Activated CD8-positive, alpha-beta T cell treated with anti-CD3 and anti-CD28 coated beads for 36 hours (primary cell): ENCODE results near the gene FBH1. TPM values are rescaled to one million over a fixed set of nuclear protein-coding genes. Genes with fewer than 3 reads are reported as not detected.
A peak's percentile ranks its signal among the peaks of the same experiment; 100 is the strongest.

Experiments
- ATAC-seq: fragments of 200-7000 bp; cut with Tn5 transposase; one replicate; pipeline ENCODE4 v1.10.0; 2021; ENCODE audit warnings: mild to moderate bottlenecking, moderate library complexity
- CTCF ChIA-PET: fragments of 350-600 bp; sonication (Branson Sonifier 250); formaldehyde crosslinking; loops from one replicate; lab custom pipeline; 2021; ENCODE audit warnings: antibody characterized with exemption; lab: Charles Lee
- POLR2A ChIA-PET: fragments of 350-600 bp; sonication (Branson Sonifier 250); formaldehyde crosslinking; loops from one replicate; lab custom pipeline; 2021; ENCODE audit warnings: antibody characterized with exemption; lab: Charles Lee
- DNase-seq: peaks from one replicate; pipeline ENCODE4 v3.0.0-alpha.2; 2020
- H3K27ac Mint-ChIP-seq: one replicate; pipeline ENCODE4 v1.8.0; 2021; ENCODE audit warnings: mild to moderate bottlenecking, mixed read lengths
- H3K27me3 Mint-ChIP-seq: one replicate; pipeline ENCODE4 v1.8.0; 2021; ENCODE audit warnings: mixed read lengths
- H3K36me3 Mint-ChIP-seq: one replicate; pipeline ENCODE4 v1.8.0; 2021; ENCODE audit warnings: low read depth, mixed read lengths
- H3K4me1 Mint-ChIP-seq: one replicate; pipeline ENCODE4 v1.8.0; 2021; ENCODE audit warnings: low read depth, mixed read lengths
- H3K4me3 Mint-ChIP-seq: one replicate; pipeline ENCODE4 v1.8.0; 2021; ENCODE audit warnings: mild to moderate bottlenecking, moderate library complexity, mixed read lengths
- H3K9me3 Mint-ChIP-seq: one replicate; pipeline ENCODE4 v1.8.0; 2021; ENCODE audit warnings: mixed read lengths
- CTCF ChIP-seq: fragments of 200-600 bp; IDR thresholded peaks from one replicate; pipeline ENCODE4 v1.8.0; 2022; ENCODE audit warnings: antibody characterized with exemption, mild to moderate bottlenecking
- intact Hi-C: fragments of 100-400 bp; cut with micrococcal nuclease; formaldehyde crosslinking; loops from one replicate; pipeline ENCODE4 v1.10.0; 2022
- total RNA-seq, 2 experiments: library from RNA; stranded (reverse); gene quantifications; one replicate each; pipeline ENCODE4 v1.2.3, GENCODE V29; 2021

Gene FBH1
- total RNA-seq: 10 to 100 TPM; 47.2 to 51.3 TPM

GRCh38 chr10:5889624-5890451 lies at the start of gene FBH1, which contains the start of gene ANKRD16:
FBH1 (plus strand) TSS chr10:5890243; CDS start chr10:5890346, 103 bp downstream.
ANKRD16 (minus strand) TSS chr10:5889893; CDS start chr10:5889354, 539 bp downstream.
- peak; percentile 91 for ATAC-seq
- ChIA-PET CTCF (interaction anchor here (0.9 to 1.3 kb wide), 9 partner anchors 16 to 178 kb away, joined by 3 to 5 read pairs (median 3); partner anchors contain the start of gene IL15RA), POLR2A (interaction anchor here (0.9 to 3.9 kb wide), 5 partner anchors 34 to 246 kb away, joined by 3 to 18 read pairs (median 3); partner anchors contain the start of gene GDI2)
- peaks cover 38% of the 10 kb centered on the region for H3K36me3 Mint-ChIP-seq
- no peak for TF ChIP-seq CTCF
- peak; percentile 97 for DNase-seq
- no peaks in the 10 kb centered on the region for H3K9me3 Mint-ChIP-seq
- peak within 1 kb of the TSS; percentile 76 for H3K27ac Mint-ChIP-seq
- H3K4me1 Mint-ChIP-seq: peaks cover 48% of the 10 kb centered on the region
- intact Hi-C loops: loop anchor here (5.0 kb wide), 1 partner anchor 78 kb away; the partner anchor contains the start of gene GDI2
- peak within 1 kb of the TSS; percentile 92 for H3K4me3 Mint-ChIP-seq
- no peaks in the 10 kb centered on the region for H3K27me3 Mint-ChIP-seq

- DNase-seq (no peak), ATAC-seq (no peak)
- no peak for TF ChIP-seq CTCF
- CTCF ChIA-PET: interaction anchor here (0.8 kb wide), 1 partner anchor 10 kb away, joined by 3 read pairs; no protein-coding TSS in a partner anchor
- intact Hi-C loops: no loop called here
- H3K27ac Mint-ChIP-seq: no peak overlapping the region
- H3K4me1 Mint-ChIP-seq: peaks cover 19% of the 10 kb centered on the region
- H3K36me3 Mint-ChIP-seq: no peaks in the 10 kb centered on the region
- H3K27me3 Mint-ChIP-seq: peaks cover 4% of the 10 kb centered on the region
- no peaks in the 10 kb centered on the region for H3K9me3 Mint-ChIP-seq
- H3K4me3 Mint-ChIP-seq: no peak overlapping the region
- POLR2A ChIA-PET: no interaction called here
Measured at GRCh38 chr10:5840314-5841307, 49.4 kb upstream of the FBH1 start.

- Mint-ChIP-seq H3K27ac (no peak overlapping the region), H3K4me3 (no peak overlapping the region), H3K4me1 (peaks cover 28% of the 10 kb centered on the region), H3K9me3 (no peaks in the 10 kb centered on the region), H3K27me3 (peaks cover 4% of the 10 kb centered on the region), H3K36me3 (no peaks in the 10 kb centered on the region)
- DNase-seq (no peak), ATAC-seq (no peak)
- ChIA-PET POLR2A (interaction anchor here (0.6 to 1.1 kb wide), 2 partner anchors 12 to 543 kb away, joined by 3 read pairs; no protein-coding TSS in a partner anchor), CTCF (no interaction called here)
- intact Hi-C loops: no loop called here
- TF ChIP-seq CTCF: no peak
Measured at GRCh38 chr10:5841965-5842364, 48.1 kb upstream of the FBH1 start.

- Mint-ChIP-seq H3K9me3 (no peaks in the 10 kb centered on the region), H3K27ac (peak overlapping the region; percentile 73), H3K27me3 (peaks cover 2% of the 10 kb centered on the region), H3K4me3 (no peak overlapping the region), H3K4me1 (peaks cover 28% of the 10 kb centered on the region), H3K36me3 (no peaks in the 10 kb centered on the region)
- intact Hi-C loops: no loop called here
- ChIA-PET CTCF (interaction anchor here (0.7 to 1.6 kb wide), 7 partner anchors 9 to 33 kb away, joined by 3 to 6 read pairs (median 3); no protein-coding TSS in a partner anchor), POLR2A (interaction anchor here (0.7 to 2.5 kb wide), 4 partner anchors 9 to 30 kb away, joined by 3 to 18 read pairs (median 6); partner anchors contain the start of gene GDI2)
- DNase-seq (no peak), ATAC-seq (peak; percentile 66)
- no peak for TF ChIP-seq CTCF
Measured at GRCh38 chr10:5843686-5844344, 46.2 kb upstream of the FBH1 start.
